ENCODE data around the gene TTPAL. TPM values are rescaled to one million over a fixed set of nuclear protein-coding genes. Genes with fewer than 3 reads are reported as not detected.

The TTPAL gene
- total RNA-seq, 4 donors from 2014 or later, result 7.9 to 13.0 (median 11.6) TPM

GRCh38 chr20:44541992-44542391, 66.3 kb downstream of the TTPAL start:
- H3K27ac ChIP-seq, result peak overlapping the region in 3 of 4 donors; percentile 22 to 62 (median 55)
- H3K27me3 ChIP-seq, result no peaks in the 10 kb centered on the region
- peak overlapping the region in 1 of 4 donors; percentile 22 for H3K4me3 ChIP-seq
- no peak for DNase-seq
- no peaks in the 10 kb centered on the region for H3K36me3 ChIP-seq
- TF ChIP-seq POLR2A (IDR thresholded peaks at IDR 0.05) (no peak), CTCF (IDR thresholded peaks at IDR 0.05) (no peak)
- H3K9me3 ChIP-seq, result no peaks in the 10 kb centered on the region
- WGBS, 2 donors, result 42 to 48% methylated on average over 4 of the region's 4 CpGs
- H3K4me1 ChIP-seq, result peaks cover 0 to 38% (median 6%) of the 10 kb centered on the region in 3 donors
- intact Hi-C loops (cut with DNase I), result no loop called here

- H3K27me3 ChIP-seq, result no peaks in the 10 kb centered on the region
- no peak for DNase-seq
- intact Hi-C loops (cut with DNase I), result no loop called here
- 53 to 61% methylated on average over 1 of the region's 1 CpG for WGBS, 2 donors
- H3K9me3 ChIP-seq, result no peaks in the 10 kb centered on the region
- H3K4me3 ChIP-seq, result no peak overlapping the region
- H3K4me1 ChIP-seq, result peaks cover 0 to 44% (median 7%) of the 10 kb centered on the region in 3 donors
- H3K27ac ChIP-seq, result peak overlapping the region in 2 of 4 donors; percentile 51 to 62
- no peak for TF ChIP-seq CTCF (IDR thresholded peaks at IDR 0.05)
- no peak for TF ChIP-seq POLR2A (IDR thresholded peaks at IDR 0.05)
- H3K36me3 ChIP-seq, result no peaks in the 10 kb centered on the region
Measured at GRCh38 chr20:44542890-44543289, 67.2 kb downstream of the TTPAL start.

- H3K4me1 ChIP-seq, result peaks cover 0 to 49% (median 12%) of the 10 kb centered on the region in 3 donors
- H3K4me3 ChIP-seq, result no peak overlapping the region
- intact Hi-C loops (cut with DNase I), result no loop called here
- H3K27me3 ChIP-seq, result no peaks in the 10 kb centered on the region
- no peak for TF ChIP-seq POLR2A (IDR thresholded peaks at IDR 0.05)
- no peak for TF ChIP-seq CTCF (IDR thresholded peaks at IDR 0.05)
- no peaks in the 10 kb centered on the region for H3K36me3 ChIP-seq
- peak overlapping the region in 3 of 4 donors; percentile 43 to 62 (median 45) for H3K27ac ChIP-seq
- whole genome bisulfite sequencing, 2 donors, result 52 to 53% methylated on average over 3 of the region's 3 CpGs
- DNase-seq, result no peak
- H3K9me3 ChIP-seq, result no peaks in the 10 kb centered on the region
Measured at GRCh38 chr20:44543358-44543757, 67.7 kb downstream of the TTPAL start.

Small RNA genes within 50 kb of the gene (small RNA-seq; reads per million reads assigned to genes)
- 0 to 0.89 (median 0) reads per million in 4 donors for gene RPL37AP1

Other genes with a start within 250 kb of the TTPAL start
- gene GDAP1L1, start 228.6 kb upstream of the TTPAL start, total RNA-seq, result not detected
- 1 to 10 TPM; 2.1 to 4.8 (median 3.7) TPM for gene FITM2, start 164.7 kb upstream of the TTPAL start, total RNA-seq
- not detected for gene R3HDML, start 138.8 kb upstream of the TTPAL start, total RNA-seq
- not detected for gene HNF4A, start 120.2 kb upstream of the TTPAL start, total RNA-seq
- 10 to 100 TPM; 41.7 to 83.9 (median 59.4) TPM for gene SERINC3, start 46.2 kb downstream of the TTPAL start, total RNA-seq
- 10 to 100 TPM; 11.0 to 80.1 (median 19.4) TPM for gene PKIG, start 106.7 kb downstream of the TTPAL start, total RNA-seq
- gene ADA, start 175.8 kb downstream of the TTPAL start, total RNA-seq, result 10 to 100 TPM in 2 of 4 donors, 1 to 10 TPM in 2; 3.8 to 31.7 (median 15.7) TPM
- 10 to 100 TPM in 3 of 4 donors, 1 to 10 TPM in 1; 6.7 to 83.9 (median 31.0) TPM for gene CCN5, start 239.5 kb downstream of the TTPAL start, total RNA-seq

All from esophagus squamous epithelium (tissue), 5 donors.